ENCODE results near the gene CHAT.

Gene CHAT

DNA sequence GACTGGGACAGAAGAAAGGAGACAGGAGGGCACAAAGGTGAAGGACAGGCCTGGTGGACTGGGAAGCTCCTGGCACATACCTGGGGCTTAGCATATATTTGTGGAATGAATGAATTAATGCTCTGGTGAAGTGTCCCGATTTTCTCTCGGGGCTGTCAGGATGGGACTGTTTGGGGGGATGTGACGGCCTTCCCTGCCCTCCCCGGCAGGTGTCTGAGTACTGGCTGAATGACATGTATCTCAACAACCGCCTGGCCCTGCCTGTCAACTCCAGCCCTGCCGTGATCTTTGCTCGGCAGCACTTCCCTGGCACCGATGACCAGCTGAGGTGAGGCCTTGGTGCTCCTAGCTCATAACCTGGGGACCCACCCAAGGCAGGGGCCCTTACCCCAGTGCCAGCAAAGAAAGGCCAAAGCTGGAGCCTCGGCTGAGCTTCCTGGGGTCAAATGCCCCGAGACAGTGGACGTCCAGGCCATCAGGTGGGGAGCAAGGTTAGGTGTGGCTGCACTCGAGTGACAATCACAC is 6.5 kb downstream of the CHAT start:
- H3K4me3 ChIP-seq (ENCODE audit: low read length), result no peak overlapping the region
- H3K9me3 ChIP-seq (ENCODE audit: control insufficient read depth, insufficient read depth, low read length), result no peaks in the 10 kb centered on the region
- DNase-seq (ENCODE audit: low read depth, low spot score), result no peak
- no CpG with 5 or more reads among the region's 12 CpGs for WGBS (ENCODE audit: insufficient coverage, insufficient read length)
- H3K36me3 ChIP-seq (ENCODE audit: control insufficient read depth, insufficient read depth, low read length), result no peaks in the 10 kb centered on the region
- no peak overlapping the region for H3K27ac ChIP-seq (ENCODE audit: low read length)
- peaks cover 14% of the 10 kb centered on the region; the same call in 1 of the 2 replicates for H3K27me3 ChIP-seq (ENCODE audit: control insufficient read depth, insufficient read depth, low read length)
- peaks cover 2% of the 10 kb centered on the region; the same call in 1 of the 2 replicates for H3K4me1 ChIP-seq (ENCODE audit: control insufficient read depth, insufficient read depth, low read length)

DNA sequence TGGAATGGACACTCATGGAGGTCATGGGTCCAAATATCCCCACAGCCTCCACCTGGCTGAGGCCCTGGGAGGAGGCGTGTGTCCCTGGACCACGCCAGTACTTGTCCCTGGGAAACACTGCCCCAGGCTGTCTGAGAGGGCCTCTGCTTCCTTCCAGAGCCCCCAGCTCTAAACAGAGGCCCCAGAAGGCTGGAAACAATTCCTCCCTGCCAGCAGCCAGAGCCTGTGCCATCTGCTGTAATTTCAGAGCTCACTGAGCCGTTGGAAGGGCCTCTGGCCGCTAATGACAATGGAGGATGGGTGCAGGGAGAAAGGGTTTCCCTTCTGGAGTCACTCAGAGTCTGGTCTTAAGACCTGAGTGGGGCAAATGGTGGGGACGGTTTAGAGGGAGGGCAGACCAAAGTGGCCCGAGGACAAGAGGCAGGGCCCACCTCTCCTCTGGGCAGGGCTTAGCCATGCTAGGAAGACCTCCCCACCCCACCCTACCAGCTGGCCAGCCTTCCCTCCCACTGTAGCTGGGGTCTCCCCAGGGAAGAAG is 7.1 kb downstream of the CHAT start:
- Histone ChIP-seq H3K36me3 (ENCODE audit: control insufficient read depth, insufficient read depth, low read length) (no peaks in the 10 kb centered on the region), H3K9me3 (ENCODE audit: control insufficient read depth, insufficient read depth, low read length) (no peaks in the 10 kb centered on the region), H3K4me3 (ENCODE audit: low read length) (no peak overlapping the region), H3K27me3 (ENCODE audit: control insufficient read depth, insufficient read depth, low read length) (peaks cover 8% of the 10 kb centered on the region; the same call in 1 of the 2 replicates), H3K4me1 (ENCODE audit: control insufficient read depth, insufficient read depth, low read length) (peaks cover 2% of the 10 kb centered on the region; the same call in 1 of the 2 replicates), H3K27ac (ENCODE audit: low read length) (no peak overlapping the region)
- DNase-seq (ENCODE audit: low read depth, low spot score), result no peak
- WGBS (ENCODE audit: insufficient coverage, insufficient read length), result no CpG with 5 or more reads among the region's 6 CpGs

DNA sequence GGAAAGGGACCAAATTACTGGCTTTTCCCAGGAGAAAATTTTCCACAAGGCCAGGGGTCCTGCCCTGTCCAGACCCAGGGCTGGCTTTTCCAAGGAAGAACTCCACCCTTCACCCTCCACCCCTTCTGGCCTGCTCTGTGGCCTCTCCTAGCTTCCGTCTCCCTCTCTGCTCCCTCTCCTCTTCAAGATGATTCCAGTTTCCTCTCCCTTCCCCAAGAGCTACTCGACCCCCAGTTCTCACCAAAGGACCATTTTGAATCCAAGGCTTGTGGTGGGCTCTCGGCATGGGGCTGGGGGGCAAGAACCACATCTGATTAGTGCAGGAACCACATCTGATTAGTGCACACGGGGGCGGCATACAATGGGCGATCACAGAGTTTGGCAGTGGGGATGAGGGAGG is 7.7 kb downstream of the CHAT start:
- Histone ChIP-seq H3K27ac (ENCODE audit: low read length) (no peak overlapping the region), H3K4me1 (ENCODE audit: control insufficient read depth, insufficient read depth, low read length) (peaks cover 2% of the 10 kb centered on the region; the same call in 1 of the 2 replicates), H3K36me3 (ENCODE audit: control insufficient read depth, insufficient read depth, low read length) (no peaks in the 10 kb centered on the region), H3K4me3 (ENCODE audit: low read length) (no peak overlapping the region), H3K9me3 (ENCODE audit: control insufficient read depth, insufficient read depth, low read length) (no peaks in the 10 kb centered on the region), H3K27me3 (ENCODE audit: control insufficient read depth, insufficient read depth, low read length) (peaks cover 5% of the 10 kb centered on the region; the same call in 1 of the 2 replicates)
- no CpG with 5 or more reads among the region's 6 CpGs for WGBS (ENCODE audit: insufficient coverage, insufficient read length)
- DNase-seq (ENCODE audit: low read depth, low spot score), result no peak

DNA sequence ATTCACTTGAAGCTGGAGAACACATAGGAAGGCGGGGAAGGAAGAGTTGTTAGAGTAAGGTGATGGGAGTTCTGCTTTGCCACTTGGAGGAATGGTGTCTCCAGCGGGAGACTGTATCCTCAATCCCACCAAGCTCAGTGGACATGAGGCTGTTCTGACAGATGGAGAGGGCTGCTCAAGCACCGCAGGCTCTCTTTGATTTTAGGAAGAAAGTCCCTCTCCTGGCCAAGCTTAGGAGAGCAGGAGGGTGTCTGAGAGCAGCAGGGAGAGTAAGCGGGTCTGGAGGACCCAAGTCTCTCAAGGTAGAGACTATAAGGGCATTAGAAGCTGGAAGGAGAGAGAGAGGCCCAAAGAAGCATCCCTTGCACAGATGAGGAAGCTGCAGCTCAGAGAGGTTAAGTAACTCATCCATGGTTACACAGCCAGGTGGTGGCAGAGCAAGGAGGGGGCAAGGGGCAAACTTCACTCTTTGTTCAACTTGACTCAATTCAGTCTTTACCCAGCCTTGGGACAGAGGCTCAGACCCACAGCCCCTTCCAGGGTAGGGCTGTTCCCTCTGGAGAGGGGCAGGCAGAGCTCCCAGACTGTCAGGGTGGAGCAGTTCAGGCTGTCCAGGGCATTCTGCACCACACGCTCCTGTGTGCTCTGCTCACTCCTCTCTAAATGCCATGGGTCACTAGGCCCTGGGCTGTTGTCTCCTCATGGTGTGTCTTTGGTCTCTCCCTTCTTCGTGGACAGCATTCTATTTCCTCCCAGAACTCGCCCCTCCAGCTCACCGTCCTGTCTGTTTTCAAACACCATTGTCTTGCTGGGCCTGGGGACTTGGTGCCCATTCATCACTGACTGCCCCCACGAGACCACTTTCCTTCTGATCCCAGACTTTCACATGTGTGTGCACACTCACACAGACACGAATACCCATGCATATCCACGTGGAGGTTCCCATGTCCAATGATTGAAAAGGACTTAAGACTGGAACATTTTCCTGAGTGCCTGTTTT is 8.9 kb downstream of the CHAT start:
- Histone ChIP-seq H3K27me3 (ENCODE audit: control insufficient read depth, insufficient read depth, low read length) (peaks cover 2% of the 10 kb centered on the region; the same call in 1 of the 2 replicates), H3K4me3 (ENCODE audit: low read length) (no peak overlapping the region), H3K9me3 (ENCODE audit: control insufficient read depth, insufficient read depth, low read length) (no peaks in the 10 kb centered on the region), H3K4me1 (ENCODE audit: control insufficient read depth, insufficient read depth, low read length) (peaks cover 2% of the 10 kb centered on the region; the same call in 1 of the 2 replicates), H3K36me3 (ENCODE audit: control insufficient read depth, insufficient read depth, low read length) (no peaks in the 10 kb centered on the region), H3K27ac (ENCODE audit: low read length) (no peak overlapping the region)
- DNase-seq (ENCODE audit: low read depth, low spot score), result no peak
- no CpG with 5 or more reads among the region's 11 CpGs for WGBS (ENCODE audit: insufficient coverage, insufficient read length)

DNA sequence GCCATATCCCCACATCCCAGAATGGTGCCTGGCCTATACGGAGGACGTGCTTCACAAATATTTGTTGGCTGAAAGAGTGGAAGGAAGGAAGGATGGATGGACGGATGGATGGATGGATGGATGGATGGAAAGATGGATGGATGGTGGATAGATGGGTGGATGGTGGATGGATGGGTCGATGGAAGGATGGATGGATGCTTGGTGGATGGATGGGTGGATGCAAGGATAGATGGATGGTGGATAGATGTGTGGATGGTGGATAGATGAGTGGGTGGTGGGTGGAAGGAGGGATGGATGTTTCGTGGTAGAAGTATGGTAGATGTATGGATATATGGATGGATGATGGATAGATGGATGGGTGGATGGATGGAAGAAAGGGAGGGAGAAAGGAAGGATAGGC is 10.8 kb downstream of the CHAT start:
- Histone ChIP-seq H3K4me1 (ENCODE audit: control insufficient read depth, insufficient read depth, low read length) (peaks cover 2% of the 10 kb centered on the region; the same call in 1 of the 2 replicates), H3K27me3 (ENCODE audit: control insufficient read depth, insufficient read depth, low read length) (no peaks in the 10 kb centered on the region), H3K36me3 (ENCODE audit: control insufficient read depth, insufficient read depth, low read length) (no peaks in the 10 kb centered on the region), H3K4me3 (ENCODE audit: low read length) (no peak overlapping the region), H3K9me3 (ENCODE audit: control insufficient read depth, insufficient read depth, low read length) (no peaks in the 10 kb centered on the region), H3K27ac (ENCODE audit: low read length) (no peak overlapping the region)
- no peak for DNase-seq (ENCODE audit: low read depth, low spot score)
- WGBS (ENCODE audit: insufficient coverage, insufficient read length), result 100% methylated on average over 3 of the region's 5 CpGs

DNA sequence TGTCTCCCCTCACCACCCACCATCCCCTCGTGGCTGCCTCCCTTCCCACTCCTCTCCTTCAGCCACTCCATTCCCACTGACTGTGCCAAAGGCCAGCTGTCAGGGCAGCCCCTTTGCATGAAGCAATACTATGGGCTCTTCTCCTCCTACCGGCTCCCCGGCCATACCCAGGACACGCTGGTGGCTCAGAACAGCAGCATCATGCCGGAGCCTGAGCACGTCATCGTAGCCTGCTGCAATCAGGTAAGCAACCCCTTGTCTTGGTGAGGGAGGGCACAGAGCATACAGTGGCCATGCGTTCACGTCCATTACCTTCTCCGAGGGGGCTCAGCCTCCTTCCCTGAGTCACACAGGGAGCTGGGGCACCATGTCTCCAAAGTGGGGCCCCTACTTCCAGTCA is 11.6 kb downstream of the CHAT start:
- H3K9me3 ChIP-seq (ENCODE audit: control insufficient read depth, insufficient read depth, low read length), result no peaks in the 10 kb centered on the region

DNA sequence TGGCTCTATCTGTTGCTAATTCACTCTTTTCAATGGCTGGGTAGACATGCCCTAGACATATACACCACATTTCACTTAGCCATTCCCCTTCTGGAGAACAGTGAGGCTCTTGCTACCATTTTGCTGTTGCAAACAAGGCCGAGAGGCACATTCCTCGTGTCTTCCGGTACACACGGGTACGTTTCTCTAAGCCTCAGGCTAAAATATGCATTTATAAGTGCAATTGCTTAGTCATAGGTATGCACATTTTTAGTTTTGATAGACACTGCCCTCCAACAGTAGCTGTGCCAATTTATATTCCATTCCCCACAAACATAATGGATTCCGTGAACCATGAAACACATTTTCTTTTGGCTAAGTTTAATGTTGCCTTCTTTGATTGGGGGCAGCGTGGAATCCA is 13.2 kb downstream of the CHAT start:
- no peaks in the 10 kb centered on the region for H3K36me3 ChIP-seq (ENCODE audit: control insufficient read depth, insufficient read depth, low read length)
- no peak for DNase-seq (ENCODE audit: low read depth, low spot score)
- no peaks in the 10 kb centered on the region for H3K9me3 ChIP-seq (ENCODE audit: control insufficient read depth, insufficient read depth, low read length)
- H3K27ac ChIP-seq (ENCODE audit: low read length), result no peak overlapping the region
- H3K4me1 ChIP-seq (ENCODE audit: control insufficient read depth, insufficient read depth, low read length), result no peaks in the 10 kb centered on the region; the same call in 1 of the 2 replicates
- no peaks in the 10 kb centered on the region for H3K27me3 ChIP-seq (ENCODE audit: control insufficient read depth, insufficient read depth, low read length)
- H3K4me3 ChIP-seq (ENCODE audit: low read length), result no peak overlapping the region
- WGBS (ENCODE audit: insufficient coverage, insufficient read length), result no CpG with 5 or more reads among the region's 7 CpGs

More for the DNA sequence above, 11.6 kb downstream of the CHAT start:
- Histone ChIP-seq H3K4me3 (ENCODE audit: low read length) (no peak overlapping the region), H3K36me3 (ENCODE audit: control insufficient read depth, insufficient read depth, low read length) (no peaks in the 10 kb centered on the region), H3K27ac (ENCODE audit: low read length) (no peak overlapping the region), H3K27me3 (ENCODE audit: control insufficient read depth, insufficient read depth, low read length) (no peaks in the 10 kb centered on the region), H3K4me1 (ENCODE audit: control insufficient read depth, insufficient read depth, low read length) (peaks cover 2% of the 10 kb centered on the region; the same call in 1 of the 2 replicates)
- no CpG with 5 or more reads among the region's 10 CpGs for WGBS (ENCODE audit: insufficient coverage, insufficient read length)
- no peak for DNase-seq (ENCODE audit: low read depth, low spot score)

DNA sequence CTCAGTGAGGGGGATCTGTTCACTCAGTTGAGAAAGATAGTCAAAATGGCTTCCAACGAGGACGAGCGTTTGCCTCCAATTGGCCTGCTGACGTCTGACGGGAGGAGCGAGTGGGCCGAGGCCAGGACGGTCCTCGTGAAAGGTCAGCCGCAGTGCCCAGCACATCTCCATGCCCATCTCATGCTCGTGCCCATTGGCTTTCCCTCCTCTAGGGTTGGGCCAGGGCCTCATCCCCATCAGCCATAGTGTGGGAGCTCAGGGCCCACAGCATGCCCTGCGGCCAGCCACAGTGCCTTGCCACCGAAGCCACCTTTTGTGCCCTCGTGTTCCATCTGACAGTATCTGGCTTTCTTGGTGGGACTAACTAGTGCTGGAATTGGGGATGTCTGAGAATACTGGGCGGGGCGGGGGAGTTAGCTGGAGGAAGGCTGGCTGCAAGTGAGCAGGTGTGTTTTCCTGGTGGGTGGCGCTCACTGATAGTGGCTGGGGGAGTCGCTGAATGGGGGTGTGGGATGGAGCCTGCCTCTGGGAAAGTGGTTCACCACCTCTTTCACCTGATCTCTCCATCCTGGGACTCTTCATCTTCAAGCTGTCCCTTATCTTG is 13.9 kb downstream of the CHAT start:
- H3K4me1 ChIP-seq (ENCODE audit: control insufficient read depth, insufficient read depth, low read length), result no peaks in the 10 kb centered on the region
- H3K27me3 ChIP-seq (ENCODE audit: control insufficient read depth, insufficient read depth, low read length), result no peaks in the 10 kb centered on the region
- WGBS (ENCODE audit: insufficient coverage, insufficient read length), result no CpG with 5 or more reads among the region's 18 CpGs

DNA sequence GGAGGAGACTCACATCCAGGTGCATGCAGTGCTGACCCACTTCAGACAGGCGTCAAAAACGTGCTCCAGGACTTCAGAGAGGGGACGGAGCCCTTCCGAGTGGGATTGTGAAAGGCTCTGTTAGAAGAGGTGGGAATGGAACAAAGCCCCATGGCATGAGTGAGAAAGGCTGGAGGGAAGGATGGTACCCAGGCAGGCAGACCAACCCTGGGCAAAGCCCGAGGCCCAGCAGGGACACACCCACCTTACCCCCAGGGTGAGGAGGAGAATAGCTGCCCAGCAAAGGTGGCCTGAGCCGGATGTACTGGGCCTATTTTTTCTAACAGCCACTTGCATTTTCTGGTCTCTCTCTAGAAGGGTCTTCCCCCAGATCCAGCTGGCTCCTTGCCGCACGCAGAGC is 14.8 kb downstream of the CHAT start:
- WGBS (ENCODE audit: insufficient coverage, insufficient read length), result no CpG with 5 or more reads among the region's 8 CpGs

More for the DNA sequence above, 13.9 kb downstream of the CHAT start:
- H3K9me3 ChIP-seq (ENCODE audit: control insufficient read depth, insufficient read depth, low read length), result no peaks in the 10 kb centered on the region
- no peak overlapping the region for H3K27ac ChIP-seq (ENCODE audit: low read length)
- H3K36me3 ChIP-seq (ENCODE audit: control insufficient read depth, insufficient read depth, low read length), result no peaks in the 10 kb centered on the region
- DNase-seq (ENCODE audit: low read depth, low spot score), result no peak
- H3K4me3 ChIP-seq (ENCODE audit: low read length), result no peak overlapping the region

DNA sequence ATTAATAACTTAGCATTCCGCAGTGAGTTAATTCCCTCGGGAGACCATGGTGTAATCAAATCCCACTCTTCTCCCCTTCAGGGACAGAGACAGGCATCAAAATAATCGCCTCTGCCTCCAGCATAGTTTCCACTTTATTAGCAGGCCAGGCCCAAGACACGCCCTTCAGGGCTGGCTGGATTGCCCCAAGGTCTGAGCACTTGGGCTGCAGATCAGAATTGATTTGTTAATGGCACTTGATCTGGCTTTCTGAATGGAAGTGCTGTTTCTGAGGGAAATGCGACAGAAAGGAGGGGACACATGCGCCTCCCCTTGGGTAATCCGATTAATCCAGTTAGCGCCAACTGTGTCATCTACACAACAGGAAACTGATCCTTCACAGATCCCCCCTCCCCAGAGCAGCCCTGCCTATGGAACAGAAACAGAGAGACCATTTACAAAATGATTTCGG is 15.6 kb downstream of the CHAT start:
- H3K9me3 ChIP-seq (ENCODE audit: control insufficient read depth, insufficient read depth, low read length), result no peaks in the 10 kb centered on the region
- WGBS (ENCODE audit: insufficient coverage, insufficient read length), result no CpG with 5 or more reads among the region's 9 CpGs
- H3K4me1 ChIP-seq (ENCODE audit: control insufficient read depth, insufficient read depth, low read length), result no peaks in the 10 kb centered on the region
- no peak for DNase-seq (ENCODE audit: low read depth, low spot score)
- H3K36me3 ChIP-seq (ENCODE audit: control insufficient read depth, insufficient read depth, low read length), result no peaks in the 10 kb centered on the region
- H3K27ac ChIP-seq (ENCODE audit: low read length), result no peak overlapping the region
- H3K4me3 ChIP-seq (ENCODE audit: low read length), result no peak overlapping the region
- H3K27me3 ChIP-seq (ENCODE audit: control insufficient read depth, insufficient read depth, low read length), result no peaks in the 10 kb centered on the region

More for the DNA sequence above, 14.8 kb downstream of the CHAT start:
- no peak overlapping the region for H3K4me3 ChIP-seq (ENCODE audit: low read length)
- H3K9me3 ChIP-seq (ENCODE audit: control insufficient read depth, insufficient read depth, low read length), result no peaks in the 10 kb centered on the region
- no peaks in the 10 kb centered on the region for H3K27me3 ChIP-seq (ENCODE audit: control insufficient read depth, insufficient read depth, low read length)
- H3K4me1 ChIP-seq (ENCODE audit: control insufficient read depth, insufficient read depth, low read length), result no peaks in the 10 kb centered on the region
- DNase-seq (ENCODE audit: low read depth, low spot score), result no peak
- no peak overlapping the region for H3K27ac ChIP-seq (ENCODE audit: low read length)
- H3K36me3 ChIP-seq (ENCODE audit: control insufficient read depth, insufficient read depth, low read length), result no peaks in the 10 kb centered on the region

Measured in iPS DF 6.9 (cell line).